Spinal cord (tissue), 10 donors: ENCODE measurements around the gene APP. TPM values are rescaled to one million over a fixed set of nuclear protein-coding genes. Genes with fewer than 3 reads are reported as not detected.

Experiments used
- DNase-seq, 6 donors: peaks; one replicate each; pipeline versions ENCODE4 v3.0.0 to v3.0.0-alpha.2; 2013 to 2015; ENCODE audit warnings: low spot score in 6 of 6, low read depth in 4 of 6
- H3K27ac ChIP-seq: one replicate; pipeline ENCODE4 v1.5.1; 2013; ENCODE audit warnings: low read depth, low read length, control low read depth
- H3K27me3 ChIP-seq: one replicate; pipeline ENCODE4 v1.6.1; 2013; ENCODE audit warnings: low read length; ENCODE audit not compliant: control insufficient read depth, insufficient read depth
- H3K36me3 ChIP-seq: one replicate; pipeline ENCODE4 v1.6.1; 2013; ENCODE audit warnings: low read length; ENCODE audit not compliant: control insufficient read depth, insufficient read depth
- H3K4me1 ChIP-seq: one replicate; pipeline ENCODE4 v1.6.1; 2013; ENCODE audit warnings: low read length; ENCODE audit not compliant: control insufficient read depth, insufficient read depth
- H3K4me3 ChIP-seq: one replicate; pipeline ENCODE4 v1.5.1; 2013; ENCODE audit warnings: low read depth, low read length, control low read depth
- H3K9me3 ChIP-seq: one replicate; pipeline ENCODE4 v1.6.1; 2013; ENCODE audit warnings: low read length; ENCODE audit not compliant: control insufficient read depth, insufficient read depth
- WGBS: methylation state at CpG from one replicate; pipeline ENCODE4 v1.1.5; 2013; ENCODE audit warnings: missing lambda C conversion rate; ENCODE audit not compliant: insufficient coverage; 5-methylcytosine and 5-hydroxymethylcytosine counted together
- polyA plus RNA-seq, 2 donors: library from polyadenylated mRNA; unstranded; fragments of 120-200 nt; gene quantifications; one replicate each; pipeline ENCODE4 v1.2.1, GENCODE V29; 2013; ENCODE audit not compliant: insufficient read length in 2 of 2
- total RNA-seq, 2 donors: library from RNA; depleted of rRNA in 1 of 2; stranded (reverse); fragments of 120-200 nt in 1 of 2; fragments of >200 nt in 1 of 2; gene quantifications; one replicate each; pipeline versions ENCODE4 v1.2.3 to v1.2.4, GENCODE V29; 2013 to 2014
- donor health status: healthy.

The APP gene
- total and polyA plus RNA-seq, 4 donors: 606 to 947 (median 855) TPM

DNA sequence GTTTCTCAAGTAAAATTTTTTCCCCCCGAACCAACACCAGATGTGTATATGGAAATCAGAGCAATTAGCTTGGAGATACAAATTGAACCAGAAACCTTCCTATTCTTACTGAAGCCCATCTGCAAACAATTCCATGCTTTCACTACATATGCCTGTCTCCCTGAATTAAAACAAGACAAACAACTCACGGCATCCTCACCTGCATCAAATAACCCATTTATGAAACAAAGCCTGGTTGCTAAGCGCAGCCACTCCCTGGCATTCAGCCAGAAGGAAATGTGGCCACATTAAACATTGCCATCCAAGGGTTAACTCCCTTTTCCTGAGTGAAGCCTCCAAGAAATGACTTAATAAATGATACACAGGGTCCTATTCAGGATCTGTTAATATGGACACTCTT is 55.3 kb downstream of the APP start:
- Histone ChIP-seq H3K27me3 (no peaks in the 10 kb centered on the region), H3K27ac (peak overlapping the region; percentile 87), H3K9me3 (no peaks in the 10 kb centered on the region), H3K36me3 (peaks cover 4% of the 10 kb centered on the region), H3K4me1 (peaks cover 9% of the 10 kb centered on the region), H3K4me3 (no peak overlapping the region)
- WGBS: 40% methylated on average over 1 of the region's 3 CpGs
- DNase-seq: peak in 2 of 6 donors; percentile 39 to 43

DNA sequence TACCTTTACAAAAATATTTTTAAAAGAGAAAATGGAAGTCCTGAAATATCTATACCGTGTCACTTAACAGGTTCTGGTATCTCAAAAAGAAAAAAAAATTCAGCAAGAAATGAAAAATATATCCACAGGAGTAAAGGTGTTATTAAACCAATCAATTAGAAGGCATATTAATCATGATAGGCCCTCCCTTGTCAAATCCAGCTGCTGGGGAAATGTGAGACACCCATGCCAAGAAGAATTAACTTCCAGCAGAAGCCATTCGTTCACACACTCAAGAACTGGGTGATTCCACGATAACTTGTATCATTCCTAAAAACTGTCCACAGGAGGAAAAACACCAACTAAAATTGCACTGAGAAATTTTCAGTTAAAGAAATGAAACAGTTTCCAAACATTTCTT is 57.6 kb downstream of the APP start:
- no peaks in the 10 kb centered on the region for H3K9me3 ChIP-seq
- no peak overlapping the region for H3K4me3 ChIP-seq
- peaks cover 11% of the 10 kb centered on the region for H3K36me3 ChIP-seq
- H3K27ac ChIP-seq: no peak overlapping the region
- no peak for DNase-seq
- peaks cover 9% of the 10 kb centered on the region for H3K4me1 ChIP-seq
- WGBS: 92% methylated on average over 2 of the region's 3 CpGs
- H3K27me3 ChIP-seq: no peaks in the 10 kb centered on the region

DNA sequence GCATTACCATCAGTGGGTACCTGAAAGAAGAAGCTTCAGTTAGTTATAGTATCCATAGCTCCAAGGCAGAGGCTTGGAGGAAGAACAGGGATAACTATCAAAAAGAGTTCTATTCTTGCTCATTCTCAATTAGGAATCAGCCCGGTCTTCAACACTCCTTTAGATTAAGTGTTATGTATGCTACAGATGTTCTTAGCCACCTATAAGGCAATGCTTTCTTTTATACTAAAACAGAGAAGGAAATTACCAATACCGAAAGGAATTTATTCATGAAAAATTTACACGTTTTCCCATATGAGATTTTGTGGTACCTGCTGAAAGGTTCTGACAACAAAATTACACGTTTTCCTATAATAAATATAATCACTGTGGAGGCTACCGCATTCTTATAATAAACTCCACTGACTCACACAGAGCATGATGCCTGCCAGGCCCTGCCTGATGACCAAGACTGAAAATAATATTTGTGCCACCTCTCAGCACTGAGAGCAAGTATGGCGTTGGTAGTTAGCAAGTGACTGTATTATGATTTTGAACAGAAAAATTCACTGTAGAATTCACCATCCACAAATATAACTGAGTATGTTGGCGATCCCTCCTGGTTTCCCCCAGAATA is 58.3 kb downstream of the APP start:
- H3K27ac ChIP-seq: no peak overlapping the region
- WGBS: no CpG with 5 or more reads among the region's 7 CpGs

DNA sequence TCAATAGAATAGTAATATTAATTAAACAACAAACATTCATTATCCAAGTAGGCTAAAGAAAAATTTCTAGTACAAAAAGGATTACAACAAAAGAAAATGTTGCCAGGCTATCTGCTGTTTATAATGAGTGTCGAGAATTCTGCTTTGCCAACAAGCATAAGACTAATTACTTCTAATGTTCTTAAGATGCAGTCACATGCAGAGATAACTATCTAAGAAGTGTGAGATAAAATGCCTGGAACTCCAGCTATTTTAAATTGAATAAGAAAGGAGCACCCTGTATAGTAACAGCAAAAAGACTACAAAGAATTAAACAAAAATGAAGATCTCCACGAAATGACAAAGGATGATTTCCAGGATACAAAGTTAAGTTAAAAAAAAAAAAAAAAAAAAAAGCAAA is 59.9 kb downstream of the APP start:
- no peak overlapping the region for H3K27ac ChIP-seq
- WGBS: no CpG with 5 or more reads among the region's 2 CpGs

More for the DNA sequence above, 58.3 kb downstream of the APP start:
- H3K4me3 ChIP-seq: no peak overlapping the region
- peaks cover 9% of the 10 kb centered on the region for H3K4me1 ChIP-seq
- no peaks in the 10 kb centered on the region for H3K9me3 ChIP-seq
- no peaks in the 10 kb centered on the region for H3K27me3 ChIP-seq
- DNase-seq: no peak
- H3K36me3 ChIP-seq: peaks cover 11% of the 10 kb centered on the region

DNA sequence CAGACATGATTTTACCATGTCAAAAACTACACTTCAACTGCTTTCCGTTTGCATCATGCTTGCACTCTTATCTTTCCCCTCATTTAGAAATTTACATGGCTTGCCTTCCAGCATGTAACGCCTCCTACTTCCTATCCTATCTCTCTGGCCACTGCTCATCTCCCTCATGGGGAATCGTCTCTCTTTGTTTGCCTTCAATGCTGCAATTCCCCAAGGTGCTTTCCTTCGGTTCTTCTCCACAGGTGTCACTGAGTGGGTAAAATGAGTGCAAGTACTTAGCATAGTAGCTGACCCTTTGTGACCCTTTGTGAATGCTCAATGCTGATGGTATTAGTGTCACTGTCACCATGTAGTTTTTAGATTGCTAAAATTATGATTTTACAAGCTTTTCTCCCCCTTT is 63.1 kb downstream of the APP start:
- Histone ChIP-seq H3K27me3 (no peaks in the 10 kb centered on the region), H3K4me3 (no peak overlapping the region), H3K4me1 (no peaks in the 10 kb centered on the region), H3K27ac (no peak overlapping the region), H3K36me3 (peaks cover 11% of the 10 kb centered on the region), H3K9me3 (peaks cover 2% of the 10 kb centered on the region)
- no peak for DNase-seq
- WGBS: 64% methylated on average over 2 of the region's 4 CpGs

More for the DNA sequence above, 59.9 kb downstream of the APP start:
- Histone ChIP-seq H3K36me3 (peaks cover 11% of the 10 kb centered on the region), H3K4me1 (peaks cover 3% of the 10 kb centered on the region), H3K4me3 (no peak overlapping the region), H3K9me3 (no peaks in the 10 kb centered on the region), H3K27me3 (no peaks in the 10 kb centered on the region)
- peak in 1 of 6 donors; percentile 86 for DNase-seq

DNA sequence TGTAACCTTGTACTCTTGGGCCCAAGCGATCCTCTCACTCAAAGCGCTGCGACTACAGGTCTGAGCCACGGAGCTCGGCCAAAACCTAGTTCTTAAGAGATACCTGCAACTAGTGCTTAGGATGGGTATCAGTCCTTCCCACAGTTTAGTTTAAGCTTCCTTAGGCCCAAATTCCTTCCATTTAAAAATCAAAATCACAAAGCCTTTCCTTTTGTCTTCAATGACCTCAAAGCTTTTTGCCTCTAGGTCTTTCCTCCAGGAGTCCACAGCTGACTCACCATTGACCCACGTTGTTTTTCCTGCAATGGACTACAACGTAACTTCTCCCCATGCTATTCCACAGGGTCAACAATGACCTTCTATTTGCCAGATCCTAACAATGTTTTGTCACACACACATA is 64.0 kb downstream of the APP start:
- Histone ChIP-seq H3K27me3 (no peaks in the 10 kb centered on the region), H3K36me3 (peaks cover 11% of the 10 kb centered on the region), H3K4me1 (no peaks in the 10 kb centered on the region), H3K4me3 (no peak overlapping the region), H3K27ac (no peak overlapping the region), H3K9me3 (peaks cover 2% of the 10 kb centered on the region)
- DNase-seq: no peak
- 81% methylated on average over 7 of the region's 7 CpGs for WGBS

DNA sequence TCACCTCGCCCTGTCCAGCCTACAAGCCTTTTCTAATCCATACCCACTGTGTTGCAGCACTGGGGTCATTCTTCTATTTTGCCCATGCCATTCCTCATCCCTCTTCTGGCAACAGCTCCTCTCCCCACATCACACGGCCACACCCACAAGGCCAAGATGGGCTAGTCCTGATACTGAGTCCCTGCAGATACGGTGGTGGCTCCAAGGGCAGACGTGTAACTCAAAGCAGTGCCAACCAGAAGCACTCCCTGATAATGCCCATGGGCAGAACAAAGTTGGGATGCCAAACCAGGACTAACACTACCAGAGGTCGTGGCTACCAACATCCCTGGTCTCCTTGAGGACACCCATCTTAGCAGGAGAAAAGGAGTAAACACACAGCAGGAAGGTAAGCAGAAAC is 64.8 kb downstream of the APP start:
- no peak for DNase-seq
- no peak overlapping the region for H3K4me3 ChIP-seq
- no peaks in the 10 kb centered on the region for H3K27me3 ChIP-seq
- peaks cover 7% of the 10 kb centered on the region for H3K36me3 ChIP-seq
- H3K27ac ChIP-seq: no peak overlapping the region
- 100% methylated on average over 3 of the region's 5 CpGs for WGBS
- H3K4me1 ChIP-seq: peaks cover 3% of the 10 kb centered on the region
- peaks cover 2% of the 10 kb centered on the region for H3K9me3 ChIP-seq

DNA sequence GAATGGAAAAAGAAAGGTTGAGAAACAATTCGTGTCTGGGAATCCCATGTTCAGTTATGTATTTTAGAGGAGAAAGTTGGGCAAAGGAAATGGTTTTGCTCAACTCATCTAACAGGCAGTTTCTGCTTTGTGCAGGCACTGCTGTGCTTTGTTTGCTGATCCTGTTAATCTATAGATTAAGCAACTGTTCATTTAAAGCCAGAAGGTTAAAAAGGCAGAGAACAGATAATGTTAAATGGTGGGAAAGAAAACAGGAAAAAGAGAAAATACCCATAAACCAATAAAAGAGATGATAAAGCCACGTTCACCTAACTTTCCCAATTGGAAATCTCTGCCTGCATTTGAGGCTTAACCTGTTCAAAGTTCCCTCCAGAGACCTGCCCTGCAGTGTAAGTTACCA is 70.0 kb downstream of the APP start:
- WGBS: 71% methylated on average over 1 of the region's 2 CpGs
- H3K27me3 ChIP-seq: no peaks in the 10 kb centered on the region
- H3K36me3 ChIP-seq: no peaks in the 10 kb centered on the region
- peaks cover 3% of the 10 kb centered on the region for H3K4me1 ChIP-seq
- H3K27ac ChIP-seq: peak overlapping the region; percentile 67
- H3K9me3 ChIP-seq: peaks cover 2% of the 10 kb centered on the region
- no peak overlapping the region for H3K4me3 ChIP-seq
- no peak for DNase-seq

DNA sequence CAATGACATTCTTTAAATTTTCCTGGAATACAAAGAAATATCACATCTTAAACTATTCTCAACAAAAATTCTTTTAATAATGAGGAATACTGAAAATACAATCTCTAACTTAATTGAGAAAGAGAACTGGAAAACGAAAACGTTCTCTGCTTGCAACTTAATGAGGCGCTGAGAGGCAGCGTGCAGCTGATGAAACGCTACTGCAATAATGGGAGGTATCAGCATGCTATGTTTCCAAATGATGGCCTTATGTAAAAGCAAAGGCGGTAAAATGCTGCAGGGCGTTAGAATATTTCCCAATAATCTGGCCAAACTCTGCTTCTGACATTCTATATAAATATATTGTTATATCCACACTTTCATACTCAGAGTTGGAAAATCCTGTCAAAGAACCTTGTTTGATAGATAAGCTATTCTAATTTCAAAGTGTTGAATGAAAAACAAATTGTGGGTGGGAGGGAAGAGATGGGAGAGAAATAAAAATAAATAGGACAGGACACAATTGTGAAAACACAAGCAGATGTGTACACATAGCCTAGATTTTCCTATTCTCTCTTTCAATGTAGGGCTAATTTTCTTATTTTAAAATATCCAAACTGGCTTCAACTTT is 70.9 kb downstream of the APP start:
- no peaks in the 10 kb centered on the region for H3K27me3 ChIP-seq
- peaks cover 2% of the 10 kb centered on the region for H3K9me3 ChIP-seq
- no CpG with 5 or more reads among the region's 7 CpGs for WGBS
- peak in 4 of 6 donors; percentile 13 to 90 (median 35) for DNase-seq
- peak overlapping the region; percentile 67 for H3K27ac ChIP-seq
- peak overlapping the region; percentile 7 for H3K4me3 ChIP-seq
- peaks cover 3% of the 10 kb centered on the region for H3K4me1 ChIP-seq
- H3K36me3 ChIP-seq: no peaks in the 10 kb centered on the region

DNA sequence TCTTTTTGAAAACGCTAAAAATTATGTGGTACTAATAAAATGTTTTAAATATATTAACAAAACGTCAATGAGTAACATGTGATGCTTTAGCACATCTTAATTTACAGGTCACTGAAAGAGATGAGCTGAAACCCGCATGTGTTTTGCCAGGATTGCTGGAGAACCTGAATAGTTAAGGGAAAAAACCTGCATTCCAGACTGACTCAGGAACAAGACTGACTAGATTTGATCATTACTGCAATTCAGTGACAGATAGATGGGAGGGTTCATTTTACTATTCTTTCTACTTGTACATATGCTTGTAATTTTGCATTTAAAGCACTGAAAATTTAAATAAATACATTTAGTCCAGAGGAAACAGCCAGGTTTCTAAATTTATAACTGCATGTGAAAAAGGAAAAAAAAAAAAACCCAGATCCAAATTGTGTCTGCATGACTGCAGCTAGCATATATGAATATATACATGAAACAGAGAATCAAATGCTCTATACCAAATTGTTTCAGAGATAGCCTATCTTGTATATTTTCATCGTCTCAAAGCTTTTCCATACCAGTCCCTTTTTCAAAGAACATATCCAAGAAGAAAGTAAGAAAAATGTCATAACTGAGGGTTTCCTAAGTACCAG is 71.7 kb downstream of the APP start:
- peaks cover 3% of the 10 kb centered on the region for H3K4me1 ChIP-seq
- DNase-seq: peak in 1 of 6 donors; percentile 70
- WGBS: no CpG with 5 or more reads among the region's 4 CpGs
- H3K27me3 ChIP-seq: no peaks in the 10 kb centered on the region
- no peak overlapping the region for H3K4me3 ChIP-seq
- H3K36me3 ChIP-seq: no peaks in the 10 kb centered on the region
- H3K9me3 ChIP-seq: peaks cover 1% of the 10 kb centered on the region
- peak overlapping the region; percentile 67 for H3K27ac ChIP-seq
